NOMO-1 (cell line): ENCODE data around the gene SETD4.

ENCODE experiments used
- DNase-seq, 2 experiments: peaks; one replicate each; lab custom pipeline; 2025; ENCODE audit not compliant: unreplicated experiment in 2 of 2; lab: John Stamatoyannopoulos, UW

SETD4 gene

GRCh38 chr21:36048357-36048756 lies 12.0 kb downstream of the SETD4 start:
- DNase-seq = no peak

- DNase-seq = no peak
Measured at GRCh38 chr21:36047139-36047538, 13.2 kb downstream of the SETD4 start.

- no peak for DNase-seq
Measured at GRCh38 chr21:36045993-36046392, 14.3 kb downstream of the SETD4 start.

GRCh38 chr21:36044056-36044455 lies 16.3 kb downstream of the SETD4 start:
- no peak for DNase-seq

- DNase-seq = no peak
Measured at GRCh38 chr21:36041910-36042309, 18.4 kb downstream of the SETD4 start.

GRCh38 chr21:36040389-36040788 lies 19.9 kb downstream of the SETD4 start:
- no peak for DNase-seq

- DNase-seq = no peak
Measured at GRCh38 chr21:36039861-36040260, 20.5 kb downstream of the SETD4 start.

- DNase-seq = no peak
Measured at GRCh38 chr21:36038701-36039497, 21.4 kb downstream of the SETD4 start.

- DNase-seq = no peak
Measured at GRCh38 chr21:36035381-36035791, 24.9 kb downstream of the SETD4 start.

GRCh38 chr21:36034211-36034913 lies 26.0 kb downstream of the SETD4 start:
- DNase-seq = no peak

- no peak for DNase-seq
Measured at GRCh38 chr21:36032647-36033406, 27.5 kb downstream of the SETD4 start.

GRCh38 chr21:36030581-36031189 lies 29.6 kb downstream of the SETD4 start:
- no peak for DNase-seq

GRCh38 chr21:36029309-36029708 lies 31.0 kb downstream of the SETD4 start:
- no peak for DNase-seq

- peak; percentile 35 to 39 for DNase-seq
Measured at GRCh38 chr21:36028127-36029069, 31.9 kb downstream of the SETD4 start.

- DNase-seq = no peak
Measured at GRCh38 chr21:36027347-36027746, 33.0 kb downstream of the SETD4 start.

GRCh38 chr21:36024782-36025181 lies 35.5 kb downstream of the SETD4 start:
- no peak for DNase-seq

GRCh38 chr21:36023092-36023480 lies 37.2 kb downstream of the SETD4 start:
- DNase-seq = no peak

- DNase-seq = no peak
Measured at GRCh38 chr21:36022427-36023091, 37.8 kb downstream of the SETD4 start.

- peak in 1 of 2 experiments; percentile 18 for DNase-seq
Measured at GRCh38 chr21:36021251-36021837, 39.0 kb downstream of the SETD4 start.
